ENCODE results near the gene PSMB7.

PSMB7 gene

GRCh38 chr9:124415102-124415851 lies at the start of gene PSMB7:
Gene PSMB7, minus strand, starts transcription at chr9:124415442. Its CDS starts 17 bp downstream, at chr9:124415425.
- DNase-seq = peak; percentile 99

GRCh38 chr9:124462739-124463138 lies 47.5 kb upstream of the PSMB7 start:
- no peak for DNase-seq

- no peak for DNase-seq
Observed at GRCh38 chr9:124458441-124458840, 43.2 kb upstream of the PSMB7 start.

- DNase-seq = no peak
Observed at GRCh38 chr9:124457887-124458431, 42.7 kb upstream of the PSMB7 start.

- no peak for DNase-seq
Observed at GRCh38 chr9:124457079-124457886, 42.0 kb upstream of the PSMB7 start.

- DNase-seq = no peak
Observed at GRCh38 chr9:124456341-124457078, 41.3 kb upstream of the PSMB7 start.

- DNase-seq = no peak
Observed at GRCh38 chr9:124455820-124456219, 40.6 kb upstream of the PSMB7 start.

- no peak for DNase-seq
Observed at GRCh38 chr9:124454791-124455443, 39.7 kb upstream of the PSMB7 start.

- no peak for DNase-seq
Observed at GRCh38 chr9:124454296-124454695, 39.1 kb upstream of the PSMB7 start.

GRCh38 chr9:124453586-124454191 lies 38.4 kb upstream of the PSMB7 start:
- DNase-seq = peak; percentile 17

- no peak for DNase-seq
Observed at GRCh38 chr9:124452841-124453585, 37.8 kb upstream of the PSMB7 start.

GRCh38 chr9:124452326-124452725 lies 37.1 kb upstream of the PSMB7 start:
- no peak for DNase-seq

GRCh38 chr9:124450931-124451661 lies 35.9 kb upstream of the PSMB7 start:
- DNase-seq = no peak

GRCh38 chr9:124450241-124450924 lies 35.1 kb upstream of the PSMB7 start, which contains the start of gene ADGRD2:
Gene ADGRD2, plus strand, starts transcription at chr9:124450451. Its CDS starts 1,216 bp downstream, at chr9:124451667.
- DNase-seq = peak; percentile 24

GRCh38 chr9:124449381-124450151 lies 34.3 kb upstream of the PSMB7 start:
- no peak for DNase-seq

- DNase-seq = no peak
Observed at GRCh38 chr9:124448019-124448418, 32.8 kb upstream of the PSMB7 start.

- DNase-seq = no peak
Observed at GRCh38 chr9:124447297-124447661, 32.0 kb upstream of the PSMB7 start.

- DNase-seq = no peak
Observed at GRCh38 chr9:124444166-124444565, 28.9 kb upstream of the PSMB7 start.

GRCh38 chr9:124443625-124444024 lies 28.4 kb upstream of the PSMB7 start:
- no peak for DNase-seq

Measured in activated CD4-positive, alpha-beta T cell treated with anti-CD3 and anti-CD28 coated beads for 48 hours (primary cell).